ENCODE data around the gene KCNQ1. TPM values are rescaled to one million over a fixed set of nuclear protein-coding genes. Genes with fewer than 3 reads are reported as not detected.

Gene KCNQ1
- total and polyA plus RNA-seq, 2 donors (not counting 3 experiments of a cell fraction or from before 2014, with no cell fraction given) = 0.07 to 0.09 TPM

GRCh38 chr11:2424811-2425495, 19.9 kb upstream of the KCNQ1 start:
- dilution Hi-C loops (cut with MboI; ENCODE audit: extremely low pct_ligation_motif_present, low sequenced_read_pairs) = no loop called here

GRCh38 chr11:2425506-2425905, 19.3 kb upstream of the KCNQ1 start:
- Histone ChIP-seq H3K27me3 (ENCODE audit: control insufficient read depth in 2 of 2, insufficient read depth in 2 of 2, low read length in 2 of 2) (no peaks in the 10 kb centered on the region), H3K79me2 (ENCODE audit: control insufficient read depth, insufficient read depth, low read length) (no peaks in the 10 kb centered on the region), H3K27ac (ENCODE audit: insufficient read depth, low read depth, low read length) (no peak overlapping the region), H4K20me1 (replicated peaks; ENCODE audit: control insufficient read depth, extremely low read depth, insufficient read depth, low read length) (no peaks in the 10 kb centered on the region), H3K4me2 (ENCODE audit: insufficient read depth, low read length) (no peak overlapping the region), H3K9me1 (replicated peaks; ENCODE audit: control insufficient read depth, extremely low read depth, insufficient read depth, low read length) (no peaks in the 10 kb centered on the region), H3K4me1 (ENCODE audit: control insufficient read depth, extremely low read depth, insufficient read depth, low read length) (no peaks in the 10 kb centered on the region), H3K9ac (replicated peaks; ENCODE audit: extremely low read depth, insufficient read depth, low read length) (no peak overlapping the region), H2AFZ (ENCODE audit: low read depth, low read length) (no peak overlapping the region), H3K36me3 (ENCODE audit: control insufficient read depth in 2 of 2, extremely low read depth in 1 of 2, insufficient read depth in 2 of 2, low read length in 2 of 2) (no peaks in the 10 kb centered on the region), H3K9me3 (replicated peaks; ENCODE audit: control insufficient read depth, insufficient read depth, low read length) (no peaks in the 10 kb centered on the region), H3K4me3 (replicated peaks in 1 of 3; ENCODE audit: insufficient read depth in 1 of 3, low read depth in 1 of 3, low read length in 3 of 3) (no peak overlapping the region)
- CTCF ChIA-PET = interaction anchor here (8.0 to 10.1 kb wide), 2 partner anchors 105 to 121 kb away, joined by 190 to 829 read pairs; partner anchors contain the start of genes C11orf21 and TSPAN32
- FAIRE-seq = no peak
- dilution Hi-C loops (cut with MboI; ENCODE audit: extremely low pct_ligation_motif_present, low sequenced_read_pairs) = no loop called here
- no TSS peak for BruUV-seq (replicated peaks)
- POLR2A ChIA-PET = no interaction called here
- no peak for DNase-seq (ENCODE audit: low read depth, low spot score)
- intact Hi-C loops (cut with micrococcal nuclease) = no loop called here
- TF ChIP-seq MYC (IDR thresholded peaks at IDR 0.05; ENCODE audit: low read depth, low read length) (no peak), POLR2AphosphoS5 (IDR thresholded peaks at IDR 0.05; ENCODE audit: insufficient read depth, low read depth, low read length) (no peak), EZH2 (IDR thresholded peaks at IDR 0.05; ENCODE audit: borderline replicate concordance, low read depth, low read length, severe bottlenecking) (no peak), POLR2A (IDR thresholded peaks at IDR 0.05; ENCODE audit: low read depth, low read length) (no peak), CTCF (IDR thresholded peaks at IDR 0.05; ENCODE audit: extremely low read depth in 1 of 2, insufficient read depth in 1 of 2, low read depth in 1 of 2, low read length in 2 of 2) (no peak), GATA2 (IDR thresholded peaks at IDR 0.05; ENCODE audit: insufficient read depth, insufficient read length, low read depth, low read length) (no peak), JUN (IDR thresholded peaks at IDR 0.05; ENCODE audit: borderline replicate concordance, insufficient read depth, insufficient read length, low read depth) (no peak), FOS (IDR thresholded peaks at IDR 0.05; ENCODE audit: borderline replicate concordance, insufficient read depth, low read length) (no peak), MAX (IDR thresholded peaks at IDR 0.05; ENCODE audit: insufficient read depth, insufficient read length) (no peak)

More at GRCh38 chr11:2424811-2425495, 19.9 kb upstream of the KCNQ1 start:
- no peak for DNase-seq (ENCODE audit: low read depth, low spot score)
- no peak overlapping the region for H2AFZ ChIP-seq (ENCODE audit: low read depth, low read length)
- no peaks in the 10 kb centered on the region for H3K27me3 ChIP-seq (ENCODE audit: control insufficient read depth in 2 of 2, insufficient read depth in 2 of 2, low read length in 2 of 2)
- POLR2A ChIA-PET = no interaction called here
- BruUV-seq (replicated peaks) = no TSS peak
- no peaks in the 10 kb centered on the region for H3K9me3 ChIP-seq (replicated peaks; ENCODE audit: control insufficient read depth, insufficient read depth, low read length)
- no peaks in the 10 kb centered on the region for H3K4me1 ChIP-seq (ENCODE audit: control insufficient read depth, extremely low read depth, insufficient read depth, low read length)
- no peak for FAIRE-seq
- intact Hi-C loops (cut with micrococcal nuclease) = no loop called here
- H3K4me2 ChIP-seq (ENCODE audit: insufficient read depth, low read length) = no peak overlapping the region
- no peak for TF ChIP-seq MAX (IDR thresholded peaks at IDR 0.05; ENCODE audit: insufficient read depth, insufficient read length)
- CTCF ChIA-PET = interaction anchor here (1.4 to 10.1 kb wide), 4 partner anchors 106 to 463 kb away, joined by 3 to 829 read pairs (median 97); partner anchors contain the start of genes C11orf21 and TSPAN32
- H4K20me1 ChIP-seq (replicated peaks; ENCODE audit: control insufficient read depth, extremely low read depth, insufficient read depth, low read length) = no peaks in the 10 kb centered on the region
- no peaks in the 10 kb centered on the region for H3K79me2 ChIP-seq (ENCODE audit: control insufficient read depth, insufficient read depth, low read length)
- H3K9me1 ChIP-seq (replicated peaks; ENCODE audit: control insufficient read depth, extremely low read depth, insufficient read depth, low read length) = no peaks in the 10 kb centered on the region
- no peak overlapping the region for H3K4me3 ChIP-seq (replicated peaks in 1 of 3; ENCODE audit: insufficient read depth in 1 of 3, low read depth in 1 of 3, low read length in 3 of 3)
- no peak overlapping the region for H3K27ac ChIP-seq (ENCODE audit: insufficient read depth, low read depth, low read length)
- no peaks in the 10 kb centered on the region for H3K36me3 ChIP-seq (ENCODE audit: control insufficient read depth in 2 of 2, extremely low read depth in 1 of 2, insufficient read depth in 2 of 2, low read length in 2 of 2)
- no peak overlapping the region for H3K9ac ChIP-seq (replicated peaks; ENCODE audit: extremely low read depth, insufficient read depth, low read length)
